Measurements from ENCODE around the gene KCNS1. TPM values are rescaled to one million over a fixed set of nuclear protein-coding genes. Genes with fewer than 3 reads are reported as not detected.

Gene KCNS1, protein sequence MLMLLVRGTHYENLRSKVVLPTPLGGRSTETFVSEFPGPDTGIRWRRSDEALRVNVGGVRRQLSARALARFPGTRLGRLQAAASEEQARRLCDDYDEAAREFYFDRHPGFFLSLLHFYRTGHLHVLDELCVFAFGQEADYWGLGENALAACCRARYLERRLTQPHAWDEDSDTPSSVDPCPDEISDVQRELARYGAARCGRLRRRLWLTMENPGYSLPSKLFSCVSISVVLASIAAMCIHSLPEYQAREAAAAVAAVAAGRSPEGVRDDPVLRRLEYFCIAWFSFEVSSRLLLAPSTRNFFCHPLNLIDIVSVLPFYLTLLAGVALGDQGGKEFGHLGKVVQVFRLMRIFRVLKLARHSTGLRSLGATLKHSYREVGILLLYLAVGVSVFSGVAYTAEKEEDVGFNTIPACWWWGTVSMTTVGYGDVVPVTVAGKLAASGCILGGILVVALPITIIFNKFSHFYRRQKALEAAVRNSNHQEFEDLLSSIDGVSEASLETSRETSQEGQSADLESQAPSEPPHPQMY
- 0.98 and 0.99 TPM in 2 replicates for total RNA-seq (2021)
- long read RNA-seq, partial matches to known transcripts, result 7 of 11 reads
- long read RNA-seq, other reads (novel, unspliced or antisense), result 2 of 11 reads

DNA sequence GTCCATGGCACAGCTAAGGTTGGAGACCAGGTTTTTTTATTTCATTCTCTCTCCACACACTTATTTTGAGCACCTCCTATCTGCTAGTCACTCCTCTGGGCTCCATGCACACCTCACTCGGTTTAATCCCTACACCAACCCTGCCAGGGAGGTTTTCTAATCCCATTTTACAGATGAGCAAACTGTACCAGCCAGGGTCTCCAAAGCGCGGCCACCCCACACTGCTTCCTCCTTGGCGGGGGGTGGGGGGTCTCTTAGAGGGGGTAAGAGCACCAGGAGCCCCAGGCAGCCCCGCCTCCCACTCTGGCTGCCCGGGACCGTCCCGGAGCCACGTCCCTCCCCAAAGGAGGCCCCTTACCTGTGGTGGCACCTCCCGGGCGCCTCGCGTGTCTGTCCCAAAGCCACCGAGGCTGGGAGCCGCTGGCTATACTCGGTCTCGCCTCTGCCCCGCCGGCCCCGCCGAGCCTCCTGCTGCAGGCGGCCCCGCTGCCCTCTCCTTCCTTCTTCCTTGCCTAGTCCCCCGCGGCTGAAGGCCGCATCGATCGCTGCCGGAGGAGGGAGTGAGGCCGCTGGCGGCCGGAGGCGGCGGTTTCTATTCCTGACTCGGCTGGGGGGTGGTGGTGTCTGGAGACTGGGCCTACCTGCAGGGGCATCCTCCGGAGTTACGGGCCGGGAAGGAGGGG, at the start of gene KCNS1:
TSS of gene KCNS1 (minus strand) at position 565 of the 683 bp plus-strand sequence. CDS start 1,891 bp downstream, outside the sequence.
- Histone ChIP-seq H3K4ac (ENCODE audit: low read depth, low read length) (no peak within 1 kb of the TSS), H2BK120ac (ENCODE audit: low read depth, low read length, poor library complexity, severe bottlenecking) (no peak within 1 kb of the TSS), H3K23ac (ENCODE audit: insufficient read length, low read depth, low read length) (no peak within 1 kb of the TSS), H3K79me1 (ENCODE audit: insufficient read depth, low read depth, low read length, poor library complexity, severe bottlenecking) (no peaks in the 10 kb centered on the region), H3T11ph (ENCODE audit: low read length) (no peak within 1 kb of the TSS), H3K9me3 (ENCODE audit: control insufficient read depth, low read depth, low read length) (no peaks in the 10 kb centered on the region), H2BK12ac (ENCODE audit: insufficient read length, low read depth, low read length) (no peak within 1 kb of the TSS), H3K4me1 (ENCODE audit: insufficient read depth, low read length) (no peaks in the 10 kb centered on the region; the same call in 1 of the 2 replicates), H3K4me2 (ENCODE audit: insufficient read depth, insufficient read length, low read length) (peak within 1 kb of the TSS; percentile 35), H3K27ac (ENCODE audit: insufficient read length, low read depth, low read length) (no peak within 1 kb of the TSS), H2AK5ac (ENCODE audit: insufficient read length, low read length) (no peak within 1 kb of the TSS), H4K20me1 (ENCODE audit: control insufficient read depth, insufficient read depth, insufficient read length) (no peaks in the 10 kb centered on the region), H4K91ac (ENCODE audit: insufficient read length, low read depth, low read length) (no peak within 1 kb of the TSS), H4K5ac (ENCODE audit: insufficient read length, low read depth, low read length) (no peak within 1 kb of the TSS), H2BK15ac (ENCODE audit: low read depth, low read length) (no peak within 1 kb of the TSS), H3K9ac (ENCODE audit: extremely low read depth, insufficient read length, low read length) (no peak within 1 kb of the TSS), H3K56ac (ENCODE audit: insufficient read length, low read depth, low read length) (no peak within 1 kb of the TSS), H3K23me2 (ENCODE audit: insufficient read length, low read depth, low read length, poor library complexity, severe bottlenecking) (no peaks in the 10 kb centered on the region), H2AFZ (ENCODE audit: low read length) (no peak within 1 kb of the TSS), H3K18ac (ENCODE audit: insufficient read length, low read depth, low read length) (no peak within 1 kb of the TSS), H3K79me2 (ENCODE audit: insufficient read depth, low read length) (no peaks in the 10 kb centered on the region), H4K8ac (replicated peaks; ENCODE audit: insufficient read length, low read depth, low read length) (no peak within 1 kb of the TSS), H3K27me3 (ENCODE audit: insufficient read depth, low read length) (no peaks in the 10 kb centered on the region; the same call in 1 of the 2 replicates), H2BK20ac (ENCODE audit: low read depth, low read length, poor library complexity, severe bottlenecking) (no peak within 1 kb of the TSS), H2BK5ac (ENCODE audit: insufficient read length, low read length) (no peak within 1 kb of the TSS), H3K14ac (ENCODE audit: insufficient read depth, low read length) (no peak within 1 kb of the TSS)
- Mint-ChIP-seq H3K27me3 (ENCODE audit: low read depth) (peaks cover 56% of the 10 kb centered on the region), H3K4me1 (peaks cover 11% of the 10 kb centered on the region in 2 experiments), H3K4me3 (peak within 1 kb of the TSS; percentile 55 to 73), H3K36me3 (ENCODE audit: insufficient read depth in 1 of 3, low read depth in 3 of 3) (peaks cover 2 to 4% (median 2%) of the 10 kb centered on the region in 3 experiments; a peak in 5 of 7 replicates), H3K27ac (no peak within 1 kb of the TSS), H3K9me3 (peaks cover 0 to 4% of the 10 kb centered on the region in 2 experiments; a peak in 3 of 5 replicates)
- peak; percentile 81 for DNase-seq
- TF ChIP-seq, protein P1, sequence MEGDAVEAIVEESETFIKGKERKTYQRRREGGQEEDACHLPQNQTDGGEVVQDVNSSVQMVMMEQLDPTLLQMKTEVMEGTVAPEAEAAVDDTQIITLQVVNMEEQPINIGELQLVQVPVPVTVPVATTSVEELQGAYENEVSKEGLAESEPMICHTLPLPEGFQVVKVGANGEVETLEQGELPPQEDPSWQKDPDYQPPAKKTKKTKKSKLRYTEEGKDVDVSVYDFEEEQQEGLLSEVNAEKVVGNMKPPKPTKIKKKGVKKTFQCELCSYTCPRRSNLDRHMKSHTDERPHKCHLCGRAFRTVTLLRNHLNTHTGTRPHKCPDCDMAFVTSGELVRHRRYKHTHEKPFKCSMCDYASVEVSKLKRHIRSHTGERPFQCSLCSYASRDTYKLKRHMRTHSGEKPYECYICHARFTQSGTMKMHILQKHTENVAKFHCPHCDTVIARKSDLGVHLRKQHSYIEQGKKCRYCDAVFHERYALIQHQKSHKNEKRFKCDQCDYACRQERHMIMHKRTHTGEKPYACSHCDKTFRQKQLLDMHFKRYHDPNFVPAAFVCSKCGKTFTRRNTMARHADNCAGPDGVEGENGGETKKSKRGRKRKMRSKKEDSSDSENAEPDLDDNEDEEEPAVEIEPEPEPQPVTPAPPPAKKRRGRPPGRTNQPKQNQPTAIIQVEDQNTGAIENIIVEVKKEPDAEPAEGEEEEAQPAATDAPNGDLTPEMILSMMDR (conservative IDR thresholded peaks at IDR 0.05), result peak; percentile 31; the same call in 2 of the 3 replicates
- no CpG with 5 or more reads among the region's 38 CpGs for WGBS (ENCODE audit: extremely low coverage, insufficient read length, low lambda C conversion rate)
